Measurements from ENCODE around the gene RNF40.

DNA sequence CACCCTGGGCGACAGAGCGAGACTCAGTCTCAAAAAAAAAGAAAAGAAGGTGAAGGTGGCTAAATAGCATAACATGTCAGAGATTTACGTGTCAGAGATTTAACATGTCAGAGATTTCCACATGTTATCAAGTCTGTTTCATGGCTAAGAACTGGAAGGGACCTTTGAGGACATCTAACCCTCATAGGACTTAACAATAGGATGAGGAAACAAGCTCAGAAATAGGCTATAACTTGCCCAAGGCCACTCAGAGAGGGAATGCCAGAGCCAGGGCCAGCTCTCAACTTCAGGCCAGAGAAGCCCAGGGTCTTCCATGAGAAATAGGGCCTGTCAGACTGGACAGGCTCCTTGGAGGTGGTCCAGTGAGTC lies 51.7 kb downstream of the RNF40 start:
- TF ChIP-seq EZH2 (IDR thresholded peaks at IDR 0.05; ENCODE audit: borderline replicate concordance, insufficient read depth, low read length, poor library complexity, severe bottlenecking) (no peak), EP300 (conservative IDR thresholded peaks at IDR 0.05; ENCODE audit: poor library complexity, severe bottlenecking) (no peak)
- TF ChIP-seq, protein P1, sequence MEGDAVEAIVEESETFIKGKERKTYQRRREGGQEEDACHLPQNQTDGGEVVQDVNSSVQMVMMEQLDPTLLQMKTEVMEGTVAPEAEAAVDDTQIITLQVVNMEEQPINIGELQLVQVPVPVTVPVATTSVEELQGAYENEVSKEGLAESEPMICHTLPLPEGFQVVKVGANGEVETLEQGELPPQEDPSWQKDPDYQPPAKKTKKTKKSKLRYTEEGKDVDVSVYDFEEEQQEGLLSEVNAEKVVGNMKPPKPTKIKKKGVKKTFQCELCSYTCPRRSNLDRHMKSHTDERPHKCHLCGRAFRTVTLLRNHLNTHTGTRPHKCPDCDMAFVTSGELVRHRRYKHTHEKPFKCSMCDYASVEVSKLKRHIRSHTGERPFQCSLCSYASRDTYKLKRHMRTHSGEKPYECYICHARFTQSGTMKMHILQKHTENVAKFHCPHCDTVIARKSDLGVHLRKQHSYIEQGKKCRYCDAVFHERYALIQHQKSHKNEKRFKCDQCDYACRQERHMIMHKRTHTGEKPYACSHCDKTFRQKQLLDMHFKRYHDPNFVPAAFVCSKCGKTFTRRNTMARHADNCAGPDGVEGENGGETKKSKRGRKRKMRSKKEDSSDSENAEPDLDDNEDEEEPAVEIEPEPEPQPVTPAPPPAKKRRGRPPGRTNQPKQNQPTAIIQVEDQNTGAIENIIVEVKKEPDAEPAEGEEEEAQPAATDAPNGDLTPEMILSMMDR (IDR thresholded peaks at IDR 0.05; ENCODE audit: poor library complexity, severe bottlenecking) = no peak
